Measurements from ENCODE around the gene DZANK1.
"Not testable (repeated sequence)": the region's sequence is repeated elsewhere in the genome, so short reads cannot be mapped to it uniquely, and the experiment has no call there.

Gene DZANK1

GRCh38 chr20:18364768-18365167 lies 102.1 kb downstream of the DZANK1 start:
- DNase-seq, result no peak

- DNase-seq, result no peak
These were observed 103.1 kb downstream of the DZANK1 start for GRCh38 chr20:18363708-18364107.

GRCh38 chr20:18362916-18363315 lies 103.9 kb downstream of the DZANK1 start:
- no peak for DNase-seq

GRCh38 chr20:18361678-18362077 lies 105.2 kb downstream of the DZANK1 start:
- no peak for DNase-seq

- no peak for DNase-seq
These were observed 106.2 kb downstream of the DZANK1 start for GRCh38 chr20:18360635-18361034.

GRCh38 chr20:18359854-18360253 lies 107.0 kb downstream of the DZANK1 start:
- no peak for DNase-seq

- DNase-seq, result not testable (repeated sequence)
These were observed 117.1 kb downstream of the DZANK1 start for GRCh38 chr20:18349749-18350148.

Measured in NCI-H1105 treated with DMSO at 0.1 percent for 48 hours (cell line).